Loucy (cell line): ENCODE results near the gene PSEN1.

Source experiments
- H2AFZ ChIP-seq: fragments of 200-600 bp; sonication (generic); 2 replicates; pipeline ENCODE4 v1.6.0; 2016; ENCODE audit warnings: antibody characterized with exemption, mild to moderate bottlenecking, low read length, moderate library complexity
- H3F3A ChIP-seq: fragments of 200-600 bp; 2 replicates; pipeline ENCODE4 v1.6.0; 2016; ENCODE audit warnings: antibody characterized with exemption, low read depth, mild to moderate bottlenecking
- H3K27me3 ChIP-seq: fragments of 200-600 bp; sonication (generic); 2 replicates; pipeline ENCODE4 v1.6.1; 2014; ENCODE audit warnings: low read length, mild to moderate bottlenecking; ENCODE audit not compliant: insufficient read depth, poor library complexity, severe bottlenecking
- H3K36me3 ChIP-seq: fragments of 200-600 bp; sonication (generic); 2 replicates; pipeline ENCODE4 v1.6.1; 2016; ENCODE audit warnings: low read length; ENCODE audit not compliant: insufficient read depth
- H3K4me1 ChIP-seq: fragments of 200-600 bp; sonication (generic); 2 replicates; pipeline ENCODE4 v1.5.1; 2014; ENCODE audit warnings: low read length, mild to moderate bottlenecking; ENCODE audit not compliant: insufficient read depth, poor library complexity, severe bottlenecking
- H3K4me2 ChIP-seq: fragments of 200-600 bp; sonication (generic); 2 replicates; pipeline ENCODE4 v1.6.0; 2014; ENCODE audit warnings: antibody characterized with exemption, low read length, low read depth, mild to moderate bottlenecking; ENCODE audit not compliant: poor library complexity, severe bottlenecking
- H3K4me3 ChIP-seq: fragments of 200-600 bp; sonication (generic); 2 replicates; pipeline ENCODE4 v1.5.1; 2014; ENCODE audit warnings: low read length, mild to moderate bottlenecking, mixed read lengths; ENCODE audit not compliant: poor library complexity, severe bottlenecking
- H3K79me2 ChIP-seq: fragments of 200-600 bp; sonication (generic); 2 replicates; pipeline ENCODE4 v1.6.1; 2014; ENCODE audit warnings: low read length; ENCODE audit not compliant: insufficient read depth
- H3K9ac ChIP-seq: fragments of 200-600 bp; sonication (generic); 2 replicates; pipeline ENCODE4 v1.6.0; 2014; ENCODE audit warnings: mild to moderate bottlenecking, low read depth, low read length, moderate library complexity; ENCODE audit not compliant: poor library complexity, severe bottlenecking
- H3K9me2 ChIP-seq: fragments of 200-600 bp; sonication (generic); replicated peaks from 2 replicates; pipeline ENCODE4 v1.6.1; 2016; ENCODE audit warnings: low read depth, low read length, mixed read lengths
- H3K9me3 ChIP-seq: fragments of 200-600 bp; sonication (generic); 2 replicates; pipeline ENCODE4 v1.6.1; 2014; ENCODE audit warnings: mild to moderate bottlenecking, antibody characterized with exemption, low read length, low read depth; ENCODE audit not compliant: insufficient read depth
- H4K20me1 ChIP-seq: fragments of 200-600 bp; sonication (generic); 2 replicates; pipeline ENCODE4 v1.6.0; 2014; ENCODE audit warnings: antibody characterized with exemption, low read length, mild to moderate bottlenecking; ENCODE audit not compliant: insufficient read depth, poor library complexity, severe bottlenecking
- CTCF ChIP-seq: fragments of 200-600 bp; sonication (generic); conservative IDR thresholded peaks from 2 replicates; pipeline ENCODE4 v1.5.1; 2014; ENCODE audit warnings: mild to moderate bottlenecking, antibody characterized with exemption, low read length
- EZH2phosphoT487 ChIP-seq: fragments of 200-600 bp; IDR thresholded peaks from 2 replicates; pipeline ENCODE4 v1.6.1; 2018; ENCODE audit warnings: antibody characterized with exemption, mild to moderate bottlenecking, moderate library complexity, borderline replicate concordance

The PSEN1 gene

GRCh38 chr14:73252491-73253322 is 116.4 kb downstream of the PSEN1 start:
- Histone ChIP-seq H3K9me2 (no peaks in the 10 kb centered on the region), H3K4me2 (no peak overlapping the region), H3K4me1 (peaks cover 3% of the 10 kb centered on the region), H3F3A (no peaks in the 10 kb centered on the region), H3K9me3 (no peaks in the 10 kb centered on the region), H3K36me3 (no peaks in the 10 kb centered on the region), H3K4me3 (no peak overlapping the region), H3K27me3 (no peaks in the 10 kb centered on the region), H2AFZ (no peak overlapping the region), H4K20me1 (no peaks in the 10 kb centered on the region), H3K79me2 (no peaks in the 10 kb centered on the region), H3K9ac (no peak overlapping the region)
- TF ChIP-seq EZH2phosphoT487 (no peak), CTCF (no peak)

GRCh38 chr14:73253323-73253610 is 117.0 kb downstream of the PSEN1 start:
- peaks cover 3% of the 10 kb centered on the region for H3K4me1 ChIP-seq
- H3F3A ChIP-seq, result no peaks in the 10 kb centered on the region
- no peaks in the 10 kb centered on the region for H3K27me3 ChIP-seq
- H3K9me3 ChIP-seq, result no peaks in the 10 kb centered on the region
- H3K4me2 ChIP-seq, result no peak overlapping the region
- no peaks in the 10 kb centered on the region for H3K36me3 ChIP-seq
- H2AFZ ChIP-seq, result no peak overlapping the region
- no peaks in the 10 kb centered on the region for H3K79me2 ChIP-seq
- no peak overlapping the region for H3K9ac ChIP-seq
- no peak overlapping the region for H3K4me3 ChIP-seq
- TF ChIP-seq CTCF (no peak), EZH2phosphoT487 (no peak)
- no peaks in the 10 kb centered on the region for H3K9me2 ChIP-seq
- no peaks in the 10 kb centered on the region for H4K20me1 ChIP-seq

- Histone ChIP-seq H3K79me2 (no peaks in the 10 kb centered on the region), H3K9ac (no peak overlapping the region), H3K4me2 (no peak overlapping the region), H3K9me3 (no peaks in the 10 kb centered on the region), H3K9me2 (no peaks in the 10 kb centered on the region), H3K4me3 (no peak overlapping the region), H3F3A (no peaks in the 10 kb centered on the region), H2AFZ (no peak overlapping the region), H3K4me1 (no peaks in the 10 kb centered on the region), H3K36me3 (no peaks in the 10 kb centered on the region), H3K27me3 (no peaks in the 10 kb centered on the region), H4K20me1 (no peaks in the 10 kb centered on the region)
- TF ChIP-seq EZH2phosphoT487 (no peak), CTCF (no peak)
Measured at GRCh38 chr14:73253721-73254120, 117.4 kb downstream of the PSEN1 start.
